GM10266 (cell line): ENCODE measurements around the gene TRAF3IP1.

Source experiments
- DNase-seq: peaks from one replicate; pipeline ENCODE4 v3.0.0; 2012; ENCODE audit errors: extremely low spot score
- CTCF ChIP-seq: IDR thresholded peaks from 2 replicates; pipeline ENCODE4 v1.5.1; 2012; ENCODE audit warnings: mild to moderate bottlenecking, low read depth; ENCODE audit not compliant: control insufficient read depth, insufficient read depth; ENCODE audit errors: missing control alignments

TRAF3IP1 gene

GRCh38 chr2:238295144-238296112 is 24.9 kb upstream of the TRAF3IP1 start:
- no peak for DNase-seq
- TF ChIP-seq CTCF: no peak

DNA sequence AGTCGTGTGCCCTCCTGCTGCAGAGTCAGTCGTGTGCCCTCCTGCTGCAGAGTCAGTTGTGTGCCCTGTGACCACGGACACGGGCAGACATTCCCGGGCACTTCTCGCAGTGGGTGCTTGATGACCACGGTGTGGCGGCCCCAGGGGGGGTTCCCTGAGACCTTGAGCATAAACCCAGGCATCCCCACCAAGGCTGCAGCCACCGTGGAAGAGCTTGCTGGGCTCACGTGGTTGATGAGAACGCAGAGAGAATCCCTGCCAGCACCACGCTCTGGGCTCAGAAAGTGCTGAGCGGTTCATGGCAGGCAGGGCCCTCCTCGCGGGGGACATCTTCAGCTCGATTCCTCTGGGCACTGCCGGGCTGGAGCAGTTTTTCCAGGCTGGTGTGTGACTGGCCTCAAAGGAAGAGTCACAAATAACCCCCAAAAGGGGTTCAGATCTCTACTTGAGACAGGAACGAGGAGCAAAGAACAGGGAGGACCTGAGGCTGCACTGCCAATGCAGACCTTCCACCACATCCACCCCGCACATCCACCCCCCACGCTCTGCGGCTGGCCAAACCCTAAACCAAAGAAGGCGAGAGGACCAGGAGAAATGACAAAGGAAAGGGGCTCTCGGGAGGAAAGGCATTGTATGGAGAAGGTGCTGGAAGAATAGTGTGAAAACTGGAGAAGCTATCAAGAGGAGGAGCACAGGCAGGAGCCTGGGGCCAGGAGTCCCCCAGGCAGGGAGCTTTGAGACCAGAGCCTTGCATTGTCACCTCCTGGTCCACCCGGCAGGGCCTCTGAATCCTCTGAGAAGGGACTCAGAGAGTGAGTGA is 23.5 kb upstream of the TRAF3IP1 start:
- no peak for DNase-seq
- TF ChIP-seq CTCF: no peak

GRCh38 chr2:238299803-238300202 is 20.5 kb upstream of the TRAF3IP1 start:
- DNase-seq: no peak
- no peak for TF ChIP-seq CTCF

DNA sequence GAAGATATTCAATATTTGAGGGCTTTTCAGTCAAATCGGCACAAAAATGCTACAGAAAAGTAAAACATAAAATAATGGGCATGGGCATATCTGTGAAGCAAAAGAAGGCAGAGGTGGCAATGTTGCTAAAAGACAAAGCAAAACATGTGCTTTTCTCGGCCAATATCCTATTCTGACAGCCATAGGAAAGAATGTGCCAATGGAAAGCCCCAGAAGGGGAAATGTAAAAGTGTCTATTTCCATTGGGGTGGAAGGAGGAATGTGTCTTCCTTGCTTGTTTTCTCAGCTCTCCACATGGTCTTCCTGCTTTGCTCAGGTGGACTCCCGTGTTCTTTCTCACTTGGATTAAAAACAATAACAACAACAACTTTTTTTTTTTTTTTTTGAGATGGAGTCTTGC is 18.2 kb upstream of the TRAF3IP1 start:
- TF ChIP-seq CTCF: no peak
- DNase-seq: no peak

- no peak for DNase-seq
- TF ChIP-seq CTCF: no peak
These were observed 17.6 kb upstream of the TRAF3IP1 start for GRCh38 chr2:238302751-238303150.

- TF ChIP-seq CTCF: no peak
- DNase-seq: no peak
These were observed 16.2 kb upstream of the TRAF3IP1 start for GRCh38 chr2:238304116-238304515.
